ENCODE data around the gene SAMHD1. TPM values are rescaled to one million over a fixed set of nuclear protein-coding genes. Genes with fewer than 3 reads are reported as not detected.

Gene SAMHD1
- total and polyA plus RNA-seq, 2 of the 8 experiments (the other 6 are each of a cell fraction or from before 2014, with no cell fraction given) = 22.0 to 37.1 TPM

DNA sequence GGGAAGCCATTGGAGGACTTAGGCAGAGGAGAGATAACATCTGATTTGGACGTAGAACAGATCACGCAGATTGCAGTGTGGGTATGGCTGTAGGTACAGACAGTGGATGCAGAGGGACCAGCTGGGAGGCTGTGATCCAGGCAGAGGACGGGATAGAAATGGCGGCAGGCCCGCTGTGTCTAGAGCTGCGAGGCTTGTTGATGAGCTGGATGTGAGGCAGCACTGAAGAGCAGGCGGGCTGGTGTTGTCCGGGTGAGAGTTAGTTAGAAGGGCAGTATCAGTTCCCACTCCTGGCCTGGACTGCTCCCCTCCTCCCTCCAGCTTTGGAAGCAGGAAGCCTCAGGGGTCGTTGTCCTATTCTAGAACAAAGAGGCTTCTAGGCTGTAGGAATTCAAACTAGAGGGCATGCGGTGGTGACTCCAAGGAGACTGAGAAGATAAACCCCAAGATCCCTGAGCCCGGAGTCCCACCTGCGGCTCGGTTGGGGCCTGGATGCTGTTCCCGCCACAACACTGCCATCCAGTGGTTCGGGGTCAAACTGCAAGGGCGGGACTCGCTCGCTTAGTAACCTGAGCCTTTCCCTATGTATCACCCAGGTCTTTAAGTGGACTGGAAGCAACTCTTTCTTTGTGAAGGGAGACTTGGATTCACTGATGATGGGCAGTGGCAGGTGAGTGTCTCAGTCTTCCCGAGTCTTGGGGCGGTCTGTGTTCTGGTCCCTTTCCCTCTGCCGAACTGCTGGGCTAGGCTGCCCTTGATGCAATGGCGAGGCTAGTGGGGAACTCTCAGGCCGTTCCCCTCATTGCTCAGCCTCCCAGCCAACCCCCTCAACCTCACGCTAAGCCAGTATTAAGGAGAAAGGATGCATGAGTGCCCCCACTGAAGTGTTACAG lies 64.4 kb downstream of the SAMHD1 start (continued):
- TF ChIP-seq CTCF (IDR thresholded peaks at IDR 0.05; ENCODE audit: control extremely low read depth in 1 of 3, insufficient read depth in 1 of 3, low read depth in 1 of 3, low read length in 3 of 3) (peak; percentile 92 to 98 (median 92)), JUND (IDR thresholded peaks at IDR 0.05; ENCODE audit: low read length) (peak; percentile 71), EZH2 (IDR thresholded peaks at IDR 0.05; ENCODE audit: low read depth, low read length, severe bottlenecking) (no peak), TCF12 (IDR thresholded peaks at IDR 0.05; ENCODE audit: low read depth, low read length) (0 out of 2 replicates have a peak, but pooled peaks have one; percentile 64), ASH2L (IDR thresholded peaks at IDR 0.05; ENCODE audit: low read length) (no peak), SP1 (IDR thresholded peaks at IDR 0.05; ENCODE audit: low read depth, low read length) (no peak), RAD21 (IDR thresholded peaks at IDR 0.05 in 1 of 2, conservative IDR thresholded peaks at IDR 0.05 in 1 of 2; ENCODE audit: low read depth in 2 of 2, low read length in 2 of 2) (peak; percentile 98), POLR2AphosphoS5 (IDR thresholded peaks at IDR 0.05; ENCODE audit: low read depth, low read length) (0 out of 2 replicates have a peak, but pooled peaks have one; percentile 12), TEAD4 (IDR thresholded peaks at IDR 0.05; ENCODE audit: low read depth, low read length) (no peak), TBP (IDR thresholded peaks at IDR 0.05; ENCODE audit: low read depth, low read length) (peak; percentile 62; the same call in 1 of the 2 replicates), CEBPB (IDR thresholded peaks at IDR 0.05; ENCODE audit: low read depth, low read length) (peak; percentile 7; the same call in 1 of the 2 replicates), RBBP5 (IDR thresholded peaks at IDR 0.05; ENCODE audit: borderline replicate concordance, low read depth, low read length) (peak; percentile 40; the same call in 1 of the 2 replicates), RFX5 (IDR thresholded peaks at IDR 0.05; ENCODE audit: borderline replicate concordance, low read depth, low read length) (no peak), RNF2 (IDR thresholded peaks at IDR 0.05; ENCODE audit: borderline replicate concordance, low read depth, low read length, missing control alignments, poor library complexity, severe bottlenecking) (no peak), E2F6 (IDR thresholded peaks at IDR 0.05) (peak; percentile 69), KDM1A (IDR thresholded peaks at IDR 0.05; ENCODE audit: borderline replicate concordance, low read length) (no peak), GTF2F1 (IDR thresholded peaks at IDR 0.05; ENCODE audit: borderline replicate concordance, low read depth, low read length) (no peak), BRCA1 (IDR thresholded peaks at IDR 0.05; ENCODE audit: low read depth, low read length) (no peak)
- TF ChIP-seq, protein P1, sequence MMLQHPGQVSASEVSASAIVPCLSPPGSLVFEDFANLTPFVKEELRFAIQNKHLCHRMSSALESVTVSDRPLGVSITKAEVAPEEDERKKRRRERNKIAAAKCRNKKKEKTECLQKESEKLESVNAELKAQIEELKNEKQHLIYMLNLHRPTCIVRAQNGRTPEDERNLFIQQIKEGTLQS (IDR thresholded peaks at IDR 0.05; ENCODE audit: insufficient read depth, low read depth, low read length) = no peak
